HL-60/S4 treated with phorbol 12-myristate 13-acetate at 8.2 ng/mL for 4 days and 3 days (cell line): ENCODE measurements around the gene THSD4.
"Not testable (repeated sequence)": the region's sequence is repeated elsewhere in the genome, so short reads cannot be mapped to it uniquely, and the experiment has no call there.

Source experiments
- in situ Hi-C: fragments of 300-500 bp; cut with MboI; formaldehyde crosslinking; loops from 2 replicates; pipeline ENCODE4 v1.15.0; 2022; ENCODE audit warnings: low sequenced_read_pairs

THSD4 gene

DNA sequence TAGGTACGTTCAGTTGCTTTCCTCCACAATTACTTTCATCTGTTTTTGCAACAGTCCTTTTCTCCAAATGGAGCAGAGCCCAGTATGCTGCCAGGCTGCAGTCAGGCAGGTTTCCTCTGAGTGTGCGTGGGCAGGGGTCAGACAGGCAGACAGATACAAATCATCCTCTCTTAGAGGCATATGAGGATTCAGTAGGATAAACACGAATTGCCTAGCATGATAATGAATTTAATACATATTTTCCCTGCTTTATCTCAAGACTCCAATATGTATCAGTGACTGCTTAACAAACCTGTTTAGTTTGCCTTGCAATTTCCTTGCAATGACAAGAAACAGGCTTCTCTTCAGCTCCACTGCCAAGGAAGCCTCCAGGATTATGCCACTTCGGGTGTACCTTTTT lies 554.4 kb downstream of the THSD4 start:
- in situ Hi-C loops, result no loop called here

- in situ Hi-C loops, result not testable (repeated sequence)
Observed at GRCh38 chr15:71670222-71670621, 555.0 kb downstream of the THSD4 start.

DNA sequence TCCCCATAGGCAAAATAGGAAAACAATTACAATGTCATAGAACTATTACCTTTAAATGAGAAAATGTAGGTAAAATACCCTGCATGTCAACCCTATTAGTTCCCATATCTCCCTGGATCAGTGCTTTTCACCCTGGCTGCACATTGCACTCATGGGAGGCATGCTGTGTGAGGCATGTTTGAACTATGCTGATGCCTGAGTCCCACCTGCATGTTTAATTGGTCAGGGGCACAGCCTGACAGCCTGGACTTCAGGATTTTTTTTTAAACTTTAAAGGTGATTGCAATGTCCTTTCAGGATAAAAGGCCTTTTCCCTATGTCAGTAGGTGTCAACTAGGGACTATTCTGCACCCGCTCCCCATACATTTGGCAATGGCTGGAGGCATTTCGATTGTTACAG lies 559.1 kb downstream of the THSD4 start:
- in situ Hi-C loops, result no loop called here

DNA sequence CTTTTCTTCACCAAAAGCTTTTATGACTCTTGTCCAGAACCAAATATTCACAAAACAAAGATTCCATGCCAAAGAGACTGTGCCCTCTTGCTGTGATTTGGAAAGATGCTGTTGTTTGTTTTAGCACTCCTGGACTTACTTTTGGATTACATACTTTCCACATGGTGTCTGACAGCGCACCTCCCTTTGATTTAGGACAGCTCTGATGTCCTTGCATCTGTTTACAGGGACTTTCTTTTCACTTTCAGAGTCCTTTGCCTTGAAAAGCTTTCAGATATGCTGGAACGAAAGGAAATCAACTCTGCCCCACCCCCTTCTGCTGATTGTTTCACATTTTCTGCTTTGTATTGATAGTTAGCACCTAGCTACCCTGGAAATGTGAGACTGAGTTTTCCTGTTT lies 562.1 kb downstream of the THSD4 start:
- in situ Hi-C loops, result no loop called here

DNA sequence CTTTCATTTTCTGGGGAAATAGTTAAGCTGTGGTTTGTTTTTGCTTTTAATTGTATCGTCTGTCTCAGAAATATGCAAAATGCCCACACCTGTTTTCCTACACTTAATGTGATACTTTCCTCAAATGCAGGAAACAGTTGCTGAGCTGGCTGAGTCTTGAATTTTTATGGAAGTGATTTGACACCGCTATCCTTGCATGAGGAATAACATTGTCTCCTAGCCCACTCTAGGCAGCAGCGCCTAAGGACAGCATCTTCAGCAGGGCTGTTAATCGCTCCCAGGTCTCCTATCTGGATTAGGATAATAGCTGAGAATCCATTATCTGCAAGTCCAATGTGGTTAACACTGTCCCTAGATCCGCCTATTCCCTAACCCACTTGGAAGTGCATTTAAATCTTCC lies 562.5 kb downstream of the THSD4 start:
- in situ Hi-C loops, result no loop called here

DNA sequence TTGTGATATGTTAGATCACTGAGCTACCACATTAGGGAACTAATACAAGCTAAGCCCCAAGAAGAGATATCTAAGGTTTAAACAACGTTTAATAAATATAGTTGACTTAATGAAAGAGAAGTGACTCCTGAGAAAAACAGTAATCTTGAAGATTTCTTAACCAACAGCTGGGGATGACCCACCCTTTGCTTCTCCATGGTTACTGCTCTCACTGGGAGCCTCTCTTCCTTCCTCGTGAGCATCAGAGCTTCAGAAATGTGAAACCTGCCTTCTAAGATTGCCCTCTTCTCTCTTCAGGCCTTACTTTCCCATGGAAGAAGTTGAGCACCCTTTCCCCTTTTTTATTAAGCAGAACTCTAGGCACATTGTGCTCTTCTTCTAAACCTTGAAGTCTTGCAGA lies 562.9 kb downstream of the THSD4 start:
- in situ Hi-C loops, result no loop called here

GRCh38 chr15:71678605-71679004 lies 563.3 kb downstream of the THSD4 start:
- in situ Hi-C loops, result no loop called here

DNA sequence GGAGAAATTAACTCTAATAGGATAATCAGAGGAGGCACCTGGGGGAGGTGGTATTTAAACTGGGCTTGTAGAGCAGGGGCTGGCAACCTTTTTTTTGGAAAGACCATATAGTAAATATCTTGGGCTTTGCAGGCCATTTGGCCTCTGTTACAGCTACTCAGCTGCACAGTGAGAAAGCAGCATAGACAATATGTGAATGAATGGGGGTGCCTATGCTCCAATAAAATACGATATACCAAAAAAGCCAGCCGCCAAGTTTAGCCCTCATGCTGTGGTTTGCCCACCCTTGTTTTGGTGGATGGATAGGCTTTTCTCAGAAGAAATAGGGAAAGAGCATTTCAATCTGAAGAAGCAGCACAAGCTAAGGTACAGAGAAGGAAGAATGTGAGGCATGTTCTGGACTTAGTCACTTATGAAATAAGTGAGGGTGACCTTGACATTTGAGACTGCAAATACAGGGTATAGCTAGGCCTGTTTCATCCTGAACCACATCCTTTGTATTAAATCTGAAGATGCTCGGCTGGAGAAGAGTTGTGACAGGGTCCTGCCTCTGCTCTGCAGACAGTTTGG lies 564.0 kb downstream of the THSD4 start:
- in situ Hi-C loops, result no loop called here

GRCh38 chr15:71679793-71680353 lies 564.6 kb downstream of the THSD4 start:
- in situ Hi-C loops, result no loop called here

DNA sequence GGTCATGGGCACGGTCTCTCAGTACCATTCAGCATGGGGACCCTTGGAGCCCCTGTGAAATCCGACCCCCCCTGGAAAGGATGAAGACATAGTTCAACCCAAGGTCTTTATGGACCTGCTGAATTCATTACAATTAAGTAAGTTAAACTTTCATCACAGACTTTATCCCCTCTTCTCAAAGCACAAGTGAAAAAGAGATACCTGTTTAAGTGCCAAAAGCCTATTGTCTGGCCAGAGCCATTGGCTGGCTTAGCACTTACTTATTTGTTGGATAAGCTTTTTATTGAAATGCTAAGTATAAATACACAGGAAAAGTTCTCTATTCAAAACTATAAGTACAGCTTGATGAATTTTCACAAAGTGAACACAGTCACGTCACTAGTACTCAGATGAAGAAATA lies 566.7 kb downstream of the THSD4 start:
- in situ Hi-C loops, result no loop called here

- in situ Hi-C loops, result no loop called here
Observed at GRCh38 chr15:71683411-71684274, 568.4 kb downstream of the THSD4 start.

- in situ Hi-C loops, result no loop called here
Observed at GRCh38 chr15:71685420-71685993, 570.2 kb downstream of the THSD4 start.

DNA sequence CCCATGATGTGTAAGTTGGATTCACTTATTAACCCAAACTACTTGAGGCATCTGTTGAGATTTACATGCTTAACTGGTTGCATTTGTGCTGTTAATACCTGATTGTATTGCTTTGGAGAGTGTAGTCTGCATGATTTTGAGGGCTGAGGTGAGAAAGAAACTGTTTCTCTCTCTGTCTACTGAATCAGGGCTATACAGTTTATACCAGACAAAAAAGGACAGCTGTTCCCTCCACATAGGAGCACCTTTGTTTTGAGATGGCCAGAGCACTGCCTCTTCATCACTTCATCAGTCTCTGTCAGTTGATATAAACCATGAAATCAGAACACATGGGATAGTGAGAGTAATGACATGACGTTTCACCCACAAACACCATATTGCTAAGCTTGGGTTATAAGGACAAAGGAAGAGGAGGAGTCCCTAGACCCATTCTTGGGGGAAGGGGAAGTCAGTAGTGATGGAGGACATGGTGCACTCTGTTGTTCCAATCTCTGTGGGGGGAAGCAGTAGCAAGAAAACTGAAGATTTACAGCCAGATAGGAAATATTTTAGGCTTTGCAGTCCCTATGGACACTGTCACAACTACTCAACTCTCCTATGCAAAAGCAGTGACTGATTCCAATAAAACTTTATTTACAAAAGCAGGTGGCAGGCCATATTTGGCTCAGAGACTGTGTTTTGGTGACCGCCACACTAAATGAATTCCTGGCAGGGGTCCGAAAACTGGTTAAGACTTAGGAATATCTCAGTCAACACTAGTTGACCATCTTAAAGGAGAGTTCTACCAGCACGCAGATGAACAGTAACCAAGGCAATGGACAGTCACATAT lies 571.2 kb downstream of the THSD4 start:
- in situ Hi-C loops, result no loop called here

GRCh38 chr15:71687902-71688508 lies 572.7 kb downstream of the THSD4 start:
- in situ Hi-C loops, result no loop called here

DNA sequence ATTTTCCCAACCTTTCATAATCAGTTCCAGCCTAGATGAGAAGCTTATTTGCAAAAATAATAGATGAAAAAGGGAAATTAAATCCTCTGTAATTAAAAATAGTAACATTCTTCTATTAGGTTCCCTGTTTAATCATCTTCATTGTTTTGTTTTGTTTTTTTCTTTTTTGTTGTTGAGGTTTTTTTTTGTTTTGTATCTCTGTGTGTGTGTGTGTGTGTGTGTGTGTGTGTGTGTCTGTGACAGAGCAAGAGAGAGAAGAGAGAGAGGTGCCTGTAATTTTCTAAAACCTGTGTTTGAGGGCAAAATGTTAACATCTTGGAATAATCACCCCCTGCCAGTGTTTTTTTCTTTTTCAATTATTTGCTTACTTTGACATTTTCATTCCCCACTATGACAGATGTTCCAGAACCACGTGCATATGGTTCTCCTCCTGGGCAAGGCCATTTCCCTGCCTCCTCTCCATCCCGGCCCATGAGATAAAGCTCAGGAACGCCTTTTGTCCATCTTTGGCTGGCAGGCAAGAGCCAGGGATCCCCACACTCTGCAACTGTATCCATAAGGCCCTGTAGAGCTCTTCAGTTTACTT lies 573.3 kb downstream of the THSD4 start:
- in situ Hi-C loops, result no loop called here

GRCh38 chr15:71691081-71691457 lies 575.8 kb downstream of the THSD4 start:
- in situ Hi-C loops, result no loop called here

DNA sequence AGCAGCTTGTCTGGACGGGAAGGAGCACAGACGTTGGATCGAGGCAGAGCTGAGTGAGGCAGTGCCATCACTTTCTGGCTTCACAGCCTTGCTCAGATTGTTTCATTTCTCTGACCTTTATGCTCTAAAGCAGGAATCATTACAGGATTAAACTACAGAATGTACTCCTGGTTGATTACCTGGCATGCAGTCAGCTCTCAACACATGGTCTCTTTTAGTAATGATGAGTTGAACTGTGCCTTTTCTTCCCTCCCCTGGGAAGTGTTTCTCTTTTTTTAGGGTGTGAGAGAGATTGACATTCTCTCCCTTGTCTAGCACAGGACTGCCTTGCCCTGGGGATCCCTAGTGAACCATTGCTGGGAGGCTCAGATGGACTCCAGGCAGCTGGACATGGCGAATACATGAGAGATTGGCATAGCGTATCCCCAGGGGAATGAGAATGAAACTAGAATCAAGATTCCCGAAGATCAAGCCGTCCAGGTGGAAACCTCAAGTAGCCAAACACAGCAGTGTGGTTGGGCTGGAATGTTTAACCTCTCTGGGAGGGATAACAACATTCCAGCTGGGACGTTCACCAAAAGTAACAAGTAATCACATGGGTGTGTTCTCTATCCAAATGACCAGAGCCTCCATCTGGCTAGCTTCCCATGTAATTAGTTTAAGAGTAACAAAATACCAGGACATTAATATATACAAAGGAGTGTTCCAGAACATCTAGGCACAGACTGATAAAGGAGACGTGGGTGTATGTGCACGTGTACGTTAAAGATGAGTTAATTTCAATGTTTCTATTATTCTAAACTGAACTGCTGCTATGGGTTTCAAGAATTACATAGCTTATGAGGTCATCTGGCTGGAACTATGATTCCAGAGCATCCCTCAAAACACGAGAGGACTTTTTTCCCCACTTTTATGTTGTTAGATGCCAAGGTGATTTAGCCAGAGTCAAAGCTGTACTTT lies 576.5 kb downstream of the THSD4 start:
- in situ Hi-C loops, result no loop called here

DNA sequence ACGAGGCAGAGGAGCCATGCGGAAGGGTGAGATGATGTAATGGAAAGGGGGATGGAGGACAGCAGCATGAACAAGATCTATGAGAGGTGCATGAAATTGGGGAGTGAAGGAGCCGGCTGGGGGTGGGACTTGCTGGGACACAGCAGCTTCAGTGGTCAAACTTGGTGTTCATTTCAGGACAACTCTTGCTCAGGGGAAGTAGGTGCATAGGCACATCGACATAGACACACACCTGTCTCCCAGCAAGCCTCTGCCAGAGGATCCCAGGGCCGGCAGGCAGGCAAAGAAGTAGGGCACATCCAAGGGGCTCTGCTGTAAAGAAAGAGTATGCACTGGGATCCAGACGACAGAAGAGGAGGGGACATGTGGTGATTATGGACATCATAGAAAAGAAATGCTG lies 582.0 kb downstream of the THSD4 start:
- in situ Hi-C loops, result no loop called here

GRCh38 chr15:71698030-71698429 lies 582.8 kb downstream of the THSD4 start:
- in situ Hi-C loops, result no loop called here
